Nephron progenitor cell (in vitro differentiated cells): ENCODE measurements around the gene MRPL12.
"Not testable (repeated sequence)": the region's sequence is repeated elsewhere in the genome, so short reads cannot be mapped to it uniquely, and the experiment has no call there.

Source experiments
- DNase-seq: peaks from one replicate; pipeline ENCODE4 v3.0.0; 2021
- H3K27ac Mint-ChIP-seq: 2 replicates; pipeline ENCODE4 v1.8.0; 2021; ENCODE audit warnings: mild to moderate bottlenecking, moderate library complexity, mixed read lengths
- H3K27me3 Mint-ChIP-seq: 2 replicates; pipeline ENCODE4 v1.8.0; 2021; ENCODE audit warnings: mild to moderate bottlenecking, low read depth, mixed read lengths; ENCODE audit not compliant: poor library complexity
- H3K36me3 Mint-ChIP-seq: 2 replicates; pipeline ENCODE4 v1.8.0; 2021; ENCODE audit warnings: low read depth, mixed read lengths
- H3K4me1 Mint-ChIP-seq: 2 replicates; pipeline ENCODE4 v1.8.0; 2021; ENCODE audit warnings: mixed read lengths
- H3K4me3 Mint-ChIP-seq: 2 replicates; pipeline ENCODE4 v1.8.0; 2021; ENCODE audit warnings: mild to moderate bottlenecking, moderate library complexity, mixed read lengths
- H3K9me3 Mint-ChIP-seq: 2 replicates; pipeline ENCODE4 v1.8.0; 2021; ENCODE audit warnings: mild to moderate bottlenecking, moderate library complexity, mixed read lengths
- CTCF ChIP-seq: fragments of 200-600 bp; sonication (generic); IDR thresholded peaks from 2 replicates; pipeline ENCODE4 v1.5.0; 2021; ENCODE audit warnings: antibody characterized with exemption

MRPL12 gene

GRCh38 chr17:81737947-81738800 is 35.0 kb downstream of the MRPL12 start:
- no peak for TF ChIP-seq CTCF
- H3K4me3 Mint-ChIP-seq, result no peak overlapping the region
- H3K36me3 Mint-ChIP-seq, result no peaks in the 10 kb centered on the region

GRCh38 chr17:81738801-81739393 is 35.7 kb downstream of the MRPL12 start:
- Mint-ChIP-seq H3K4me3 (no peak overlapping the region), H3K27me3 (peaks cover 36% of the 10 kb centered on the region), H3K9me3 (no peaks in the 10 kb centered on the region), H3K4me1 (peaks cover 11% of the 10 kb centered on the region), H3K36me3 (no peaks in the 10 kb centered on the region), H3K27ac (no peak overlapping the region)
- TF ChIP-seq CTCF, result no peak
- no peak for DNase-seq

More at GRCh38 chr17:81737947-81738800, 35.0 kb downstream of the MRPL12 start:
- no peak for DNase-seq
- peaks cover 42% of the 10 kb centered on the region for H3K27me3 Mint-ChIP-seq
- H3K9me3 Mint-ChIP-seq, result no peaks in the 10 kb centered on the region
- no peak overlapping the region for H3K27ac Mint-ChIP-seq
- peaks cover 11% of the 10 kb centered on the region for H3K4me1 Mint-ChIP-seq

GRCh38 chr17:81739593-81739992 is 36.4 kb downstream of the MRPL12 start:
- H3K27ac Mint-ChIP-seq, result peak overlapping the region; percentile 79
- DNase-seq, H3K9me3 Mint-ChIP-seq, H3K4me3 Mint-ChIP-seq, H3K36me3 Mint-ChIP-seq: not testable (repeated sequence)
- H3K27me3 Mint-ChIP-seq, result peaks cover 34% of the 10 kb centered on the region
- peaks cover 11% of the 10 kb centered on the region for H3K4me1 Mint-ChIP-seq

GRCh38 chr17:81740395-81740961 is 37.3 kb downstream of the MRPL12 start:
- no peak for DNase-seq
- TF ChIP-seq CTCF, result no peak
- H3K9me3 Mint-ChIP-seq, result no peaks in the 10 kb centered on the region
- H3K4me3 Mint-ChIP-seq, result no peak overlapping the region
- H3K27me3 Mint-ChIP-seq, result peaks cover 30% of the 10 kb centered on the region
- peaks cover 11% of the 10 kb centered on the region for H3K4me1 Mint-ChIP-seq
- H3K27ac Mint-ChIP-seq, result peak overlapping the region; percentile 45
- no peaks in the 10 kb centered on the region for H3K36me3 Mint-ChIP-seq

- Mint-ChIP-seq H3K36me3 (no peaks in the 10 kb centered on the region), H3K27ac (no peak overlapping the region), H3K9me3 (no peaks in the 10 kb centered on the region), H3K4me1 (peaks cover 6% of the 10 kb centered on the region), H3K4me3 (no peak overlapping the region), H3K27me3 (peaks cover 25% of the 10 kb centered on the region)
- no peak for TF ChIP-seq CTCF
- no peak for DNase-seq
Observed at GRCh38 chr17:81741049-81741593, 38.0 kb downstream of the MRPL12 start.
